ENCODE data around the gene SLC39A8.

Gene SLC39A8

DNA sequence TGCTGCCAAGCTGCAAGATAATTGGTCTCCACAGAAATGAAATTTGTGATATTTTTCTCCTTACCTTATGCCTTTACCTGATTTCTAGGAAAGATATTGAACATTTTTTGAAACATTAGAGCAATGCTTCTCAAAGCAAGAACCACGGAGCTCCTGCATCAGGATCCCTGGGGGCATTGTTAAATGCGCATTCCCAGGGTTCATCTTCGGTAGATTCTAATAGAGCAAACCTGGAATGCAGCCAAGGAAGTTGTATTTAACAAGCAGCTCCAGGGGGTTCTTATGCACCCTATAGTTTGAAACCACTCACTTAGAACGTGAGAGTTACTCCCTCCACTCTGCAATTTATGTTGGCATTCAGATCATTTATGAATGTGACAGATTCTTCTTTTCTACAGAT is 126.2 kb downstream of the SLC39A8 start:
- DNase-seq = no peak

DNA sequence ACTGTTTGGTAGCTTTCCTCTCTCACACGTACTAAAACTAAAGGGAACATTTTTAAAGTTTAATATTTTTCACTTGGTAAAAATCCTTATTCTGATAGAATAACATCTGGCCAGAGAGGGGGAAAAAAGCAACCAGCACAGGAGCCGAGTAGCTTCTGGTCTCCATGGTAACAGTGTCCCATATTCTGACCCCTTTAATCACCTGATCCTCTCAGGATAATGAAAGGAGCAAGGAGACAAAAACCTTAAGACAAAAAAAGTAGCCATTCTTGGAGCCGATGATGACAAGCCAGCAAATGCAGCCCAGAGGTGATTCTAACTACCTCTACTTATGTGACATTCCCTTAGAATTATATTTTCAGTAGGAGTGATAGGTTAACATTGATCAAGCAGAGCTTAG is 126.6 kb downstream of the SLC39A8 start:
- DNase-seq = no peak

DNA sequence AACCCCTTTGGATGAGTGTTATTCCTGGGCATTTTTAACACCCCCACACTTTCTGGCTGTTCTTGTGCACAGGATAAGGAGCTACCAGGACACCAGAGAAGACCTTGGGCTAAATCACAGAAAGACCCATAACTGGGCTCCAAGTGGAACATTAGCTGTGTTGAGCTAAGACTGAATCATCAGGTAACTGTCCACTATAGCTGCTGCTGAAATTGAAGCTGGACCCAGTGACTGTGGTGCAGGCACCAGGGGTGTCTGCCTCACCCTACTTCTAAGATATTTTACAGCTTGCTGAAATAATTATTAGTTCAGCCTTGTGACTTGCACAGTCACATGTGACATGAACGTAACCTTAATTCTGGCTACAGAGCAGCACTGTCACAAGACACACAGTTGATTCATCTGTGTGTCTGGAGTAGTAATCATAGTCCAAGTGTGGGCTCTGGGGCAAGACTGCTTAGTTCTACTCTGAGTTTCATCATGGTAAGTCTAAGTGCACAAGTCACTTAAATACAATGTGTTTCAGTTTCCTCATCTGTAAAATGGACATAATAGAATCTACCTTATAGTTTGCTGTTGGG is 127.4 kb downstream of the SLC39A8 start:
- DNase-seq = no peak

DNA sequence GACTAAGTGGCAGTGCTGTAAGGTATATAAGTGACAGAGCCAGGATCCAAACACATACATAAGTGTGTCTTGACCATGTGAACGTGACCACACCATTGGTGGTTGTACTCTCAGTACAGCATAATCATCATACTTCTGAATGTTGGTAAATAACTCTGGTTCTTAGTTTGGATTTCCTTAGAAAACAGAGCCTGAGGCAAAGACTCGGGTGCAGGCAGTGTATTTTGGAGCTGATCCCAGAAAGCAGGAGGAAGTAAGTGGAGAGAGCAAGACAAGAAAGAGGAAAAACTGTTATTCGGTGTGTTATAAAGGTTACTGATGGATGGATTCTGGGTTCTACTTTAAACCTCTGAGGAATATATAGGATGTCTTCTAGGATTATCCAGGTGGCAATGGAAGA is 127.9 kb downstream of the SLC39A8 start:
- DNase-seq = no peak

DNA sequence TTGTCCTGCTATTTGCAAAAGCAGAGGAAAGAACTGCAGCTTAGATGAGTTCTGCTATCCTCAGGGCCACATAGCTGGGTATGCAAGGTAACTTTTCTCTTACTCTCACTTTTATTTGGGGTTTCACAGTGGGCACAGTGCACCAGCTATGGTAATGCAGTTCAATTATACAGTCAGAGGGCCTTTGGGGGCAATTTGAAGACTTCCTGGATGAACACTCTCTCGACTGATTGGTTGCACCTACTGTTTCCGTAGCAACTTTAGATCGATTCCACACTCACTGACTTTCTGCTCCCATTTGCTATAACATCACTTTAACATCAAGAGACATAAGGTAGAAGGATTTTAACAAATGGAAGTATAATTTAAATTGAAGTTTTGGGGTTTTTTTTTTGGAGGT is 128.6 kb downstream of the SLC39A8 start:
- no peak for DNase-seq

DNA sequence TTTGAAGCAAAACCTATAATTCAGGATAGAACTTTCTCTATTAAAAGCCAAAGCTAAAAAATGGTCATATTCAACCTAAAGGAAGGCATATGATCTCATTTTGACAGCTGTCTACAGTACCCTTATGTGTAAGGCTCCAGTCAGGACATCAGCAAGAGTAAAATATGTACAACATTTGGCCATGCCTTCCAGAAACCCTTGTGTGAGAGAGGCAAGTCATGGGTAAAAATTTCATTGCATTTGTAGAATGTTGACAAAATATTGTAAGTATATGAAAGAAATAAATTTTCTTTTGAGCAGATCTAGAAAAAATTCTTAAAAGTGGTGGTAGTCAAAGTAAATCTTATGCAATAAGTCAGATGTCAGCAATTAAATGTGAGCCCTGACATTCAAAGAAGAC is 132.3 kb downstream of the SLC39A8 start:
- DNase-seq = no peak
